NCI-H146 (cell line): ENCODE measurements around the gene BTNL9.
"Not testable (repeated sequence)": the region's sequence is repeated elsewhere in the genome, so short reads cannot be mapped to it uniquely, and the experiment has no call there.

Experiments used
- DNase-seq: peaks from one replicate; lab custom pipeline; 2025; lab: John Stamatoyannopoulos, UW

The BTNL9 gene

GRCh38 chr5:181062631-181063030 is 22.6 kb downstream of the BTNL9 start:
- DNase-seq = no peak

- no peak for DNase-seq
Observed at GRCh38 chr5:181063514-181063913, 23.4 kb downstream of the BTNL9 start.

DNA sequence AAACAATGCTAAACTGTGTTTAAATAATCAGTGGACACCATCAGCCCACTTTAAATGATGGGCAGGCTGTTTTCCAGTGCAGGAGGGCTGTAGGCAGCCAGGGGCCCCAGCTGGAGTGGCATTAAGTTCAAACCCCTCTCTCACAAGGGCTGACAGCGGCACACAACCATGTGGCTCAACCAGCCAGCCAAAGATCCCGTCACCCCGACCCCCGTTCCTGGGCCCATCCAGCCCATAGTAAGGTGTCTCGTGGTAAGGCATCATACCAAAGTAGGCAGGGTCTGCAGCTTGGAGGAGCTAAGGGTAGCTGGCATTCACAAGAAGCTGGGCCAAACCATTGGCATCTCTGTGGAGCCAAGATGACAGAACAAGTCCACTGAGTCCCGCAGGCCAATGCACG is 24.9 kb downstream of the BTNL9 start:
- no peak for DNase-seq

- no peak for DNase-seq
Observed at GRCh38 chr5:181069767-181070491, 29.9 kb downstream of the BTNL9 start.

DNA sequence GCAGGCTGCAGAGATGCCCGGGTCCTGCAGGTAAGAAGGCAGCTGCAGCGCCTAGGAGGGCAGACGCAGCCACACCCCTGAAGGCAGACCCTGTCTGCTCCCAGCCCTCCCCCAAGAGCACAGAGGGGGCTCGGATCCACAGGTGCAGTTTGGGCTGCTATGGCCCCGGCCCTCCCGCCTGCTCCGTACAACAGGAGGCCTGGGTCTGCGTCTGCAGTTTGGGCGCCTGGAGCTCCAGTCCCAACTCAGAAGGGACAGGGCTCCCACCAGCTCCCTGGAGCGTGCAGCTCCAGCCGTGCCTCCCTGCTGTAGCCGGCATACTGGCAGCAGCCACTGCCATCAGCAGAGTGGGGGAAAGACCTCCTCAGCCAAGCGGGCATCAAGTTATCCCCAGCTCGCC is 30.5 kb downstream of the BTNL9 start:
- DNase-seq = no peak

DNA sequence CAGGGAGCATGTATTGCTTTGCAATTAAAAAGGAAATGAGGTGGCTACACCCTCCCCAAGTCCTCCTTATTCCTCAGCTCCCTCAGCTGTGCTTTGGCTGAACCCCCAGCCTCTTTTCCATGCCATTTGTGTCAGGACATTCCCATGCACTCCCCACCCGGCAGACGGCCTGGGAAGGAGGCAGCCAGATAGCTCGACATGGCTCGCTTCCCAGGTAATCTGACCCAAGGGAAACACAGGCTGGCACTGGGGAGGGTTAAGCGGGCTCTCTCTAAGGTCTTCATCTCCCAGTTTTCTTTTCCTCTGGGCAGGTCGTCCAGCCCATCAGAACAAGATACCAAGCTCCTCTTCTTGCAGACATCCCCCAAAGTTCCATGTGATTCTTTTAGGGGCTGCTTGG is 31.2 kb downstream of the BTNL9 start:
- DNase-seq = no peak

DNA sequence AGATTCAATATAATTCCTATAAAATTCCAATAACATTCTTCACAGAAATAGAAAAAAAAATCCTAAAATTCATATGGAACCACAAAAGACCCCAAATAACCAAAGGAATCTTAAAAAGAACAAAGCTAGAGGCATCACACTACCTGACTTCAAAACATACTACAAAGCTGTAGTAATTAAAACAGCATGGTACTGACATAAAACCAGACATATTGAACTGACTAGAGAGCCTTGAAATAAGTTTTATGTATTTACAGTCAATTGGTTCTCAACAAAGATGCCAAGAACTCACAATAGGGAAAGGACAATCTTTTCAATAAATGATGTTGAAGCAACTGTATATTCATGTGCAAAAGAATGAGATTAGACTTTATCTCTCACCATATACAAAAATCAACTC is 36.9 kb downstream of the BTNL9 start:
- no peak for DNase-seq

DNA sequence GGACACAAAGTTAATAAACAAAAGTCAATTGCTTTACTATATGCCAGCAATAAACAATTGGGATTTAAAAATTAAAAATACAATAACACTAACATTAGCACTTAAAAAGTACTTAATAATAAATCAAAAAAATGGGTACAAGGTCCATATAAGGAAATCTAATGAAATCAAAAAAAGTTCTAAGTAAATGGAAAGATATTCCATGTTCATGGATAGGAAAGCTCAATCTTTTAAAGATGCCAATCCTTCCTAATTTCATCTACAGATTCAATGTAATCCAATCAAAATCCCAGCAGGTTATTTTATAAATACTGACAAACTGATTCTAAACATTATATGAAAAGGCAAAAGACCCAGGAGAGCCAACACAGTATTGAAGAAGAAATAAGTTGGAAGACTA is 41.9 kb downstream of the BTNL9 start:
- no peak for DNase-seq

DNA sequence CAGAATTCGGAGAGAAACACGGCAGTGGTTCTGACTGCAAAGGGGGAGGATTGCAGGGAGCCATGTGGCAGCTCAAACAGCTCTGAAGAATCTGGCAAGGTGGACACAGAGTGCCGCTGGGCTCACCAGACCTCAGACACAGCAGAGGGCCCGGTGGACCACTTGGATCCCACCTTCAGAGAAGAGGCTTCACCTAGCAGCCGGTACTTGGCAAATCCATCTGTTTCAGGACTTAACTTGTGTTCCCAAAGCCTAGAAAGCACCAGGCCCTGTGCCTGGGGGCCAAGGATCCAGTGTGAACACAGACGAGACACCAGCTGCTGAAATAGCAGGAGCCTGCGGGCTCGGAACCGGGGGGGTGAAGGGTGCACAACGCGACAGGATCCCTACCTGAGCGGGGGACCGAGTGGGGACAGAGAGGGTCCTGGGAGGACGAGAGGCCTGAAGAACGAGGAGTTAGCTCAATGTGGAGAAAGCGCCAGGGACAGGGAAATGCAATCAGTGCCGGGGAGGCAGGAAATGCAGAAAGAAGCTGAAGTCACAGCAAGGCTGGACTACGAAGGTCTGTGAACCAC is 44.6 kb downstream of the BTNL9 start:
- no peak for DNase-seq

GRCh38 chr5:181086026-181086883 is 46.2 kb downstream of the BTNL9 start:
- no peak for DNase-seq

DNA sequence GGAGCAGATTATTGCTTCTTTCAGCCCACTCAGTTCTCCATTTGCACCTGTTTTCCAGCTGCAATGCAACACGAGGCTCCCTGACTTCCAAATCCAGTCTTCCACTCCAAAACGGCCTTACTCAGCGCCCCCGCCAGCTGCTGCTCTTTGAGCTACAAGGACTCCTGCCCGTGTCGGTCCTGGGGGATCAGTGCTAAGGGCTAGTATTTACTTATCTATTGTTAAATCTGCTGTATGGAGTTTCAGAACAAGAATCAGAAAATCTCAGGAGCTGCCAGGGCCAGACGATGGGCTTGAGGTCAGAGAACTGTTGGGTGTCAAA is 46.8 kb downstream of the BTNL9 start:
- no peak for DNase-seq

DNA sequence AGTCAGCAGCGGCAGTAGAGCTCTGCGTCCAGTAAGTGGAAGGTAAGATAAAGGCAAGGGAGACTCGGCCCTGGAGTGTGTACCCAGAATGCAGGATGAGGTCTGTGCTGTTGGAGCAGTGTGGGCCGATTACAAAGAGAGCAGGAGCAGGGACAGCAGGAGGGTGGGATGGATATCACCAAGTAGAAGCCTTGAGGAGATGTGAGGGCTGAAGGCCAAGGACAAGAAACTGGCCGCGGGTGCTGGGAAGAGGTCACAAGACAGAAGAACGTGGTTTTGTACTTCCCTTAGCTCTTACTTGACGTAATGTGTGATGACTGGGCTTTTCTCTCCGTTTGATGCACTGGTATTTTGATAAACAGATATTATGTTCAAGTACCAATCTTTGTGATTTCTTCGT is 47.2 kb downstream of the BTNL9 start:
- DNase-seq = no peak

DNA sequence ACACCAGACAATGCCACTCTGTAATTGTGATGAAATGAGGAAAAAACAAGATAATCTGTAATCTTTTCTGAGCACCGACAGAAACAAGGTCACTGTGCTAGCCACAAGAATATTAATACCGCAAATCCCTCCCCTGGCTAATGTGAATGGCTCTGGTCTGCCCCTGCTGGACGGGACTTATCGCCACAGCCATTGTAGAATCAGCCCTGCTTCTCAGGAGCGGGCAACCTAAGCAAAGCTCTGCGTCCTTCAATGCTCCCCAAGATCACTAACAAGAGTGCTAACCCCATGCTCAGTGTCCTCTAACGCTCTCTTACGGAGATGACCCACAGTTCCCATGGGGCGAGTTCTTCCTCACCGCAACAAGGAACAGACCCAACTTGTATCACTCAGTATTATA is 48.2 kb downstream of the BTNL9 start:
- DNase-seq = no peak

DNA sequence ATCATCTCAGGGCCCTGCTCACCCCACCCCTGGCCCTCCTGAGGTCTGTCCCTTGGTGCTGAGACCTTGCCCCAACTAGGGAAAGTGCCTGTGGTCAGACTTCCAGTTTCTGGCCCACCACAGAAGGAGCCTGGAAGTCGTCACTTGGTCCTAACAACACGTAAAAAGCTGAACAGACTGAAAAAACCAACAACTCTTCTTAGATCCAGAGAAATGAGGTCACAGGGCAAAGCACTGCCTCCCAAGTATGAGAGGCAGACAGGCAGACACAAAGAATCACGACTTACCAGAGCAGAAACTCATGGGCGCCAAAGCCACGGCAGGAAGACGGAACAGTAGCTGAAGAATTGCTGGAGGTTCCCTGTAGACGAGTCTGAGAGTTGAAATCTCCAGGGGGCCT is 52.4 kb downstream of the BTNL9 start:
- DNase-seq = no peak

GRCh38 chr5:181095162-181095561 is 55.1 kb downstream of the BTNL9 start:
- DNase-seq = not testable (repeated sequence)

- not testable (repeated sequence) for DNase-seq
Observed at GRCh38 chr5:181096721-181097382, 56.8 kb downstream of the BTNL9 start.

DNA sequence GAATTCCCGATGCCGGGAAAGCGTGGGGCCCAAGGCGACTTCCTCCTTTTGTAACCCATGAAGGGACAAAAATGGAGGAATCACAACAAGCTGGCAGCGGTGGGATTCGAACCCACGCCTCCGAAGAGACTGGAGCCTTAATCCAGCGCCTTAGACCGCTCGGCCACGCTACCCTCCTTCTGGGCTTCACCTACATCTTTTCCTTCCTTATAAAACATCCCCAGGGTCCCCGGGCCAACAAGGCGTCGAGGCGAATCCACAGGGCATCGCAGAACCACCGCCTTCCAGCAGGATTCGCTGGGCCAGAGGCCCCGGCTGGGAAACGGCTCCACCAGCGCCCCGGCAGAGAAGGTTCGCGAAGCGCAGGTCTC is 57.3 kb downstream of the BTNL9 start:
- DNase-seq = not testable (repeated sequence)

GRCh38 chr5:181097759-181098491 is 57.9 kb downstream of the BTNL9 start:
- not testable (repeated sequence) for DNase-seq

- DNase-seq = no peak
Observed at GRCh38 chr5:181098762-181099601, 58.9 kb downstream of the BTNL9 start.

DNA sequence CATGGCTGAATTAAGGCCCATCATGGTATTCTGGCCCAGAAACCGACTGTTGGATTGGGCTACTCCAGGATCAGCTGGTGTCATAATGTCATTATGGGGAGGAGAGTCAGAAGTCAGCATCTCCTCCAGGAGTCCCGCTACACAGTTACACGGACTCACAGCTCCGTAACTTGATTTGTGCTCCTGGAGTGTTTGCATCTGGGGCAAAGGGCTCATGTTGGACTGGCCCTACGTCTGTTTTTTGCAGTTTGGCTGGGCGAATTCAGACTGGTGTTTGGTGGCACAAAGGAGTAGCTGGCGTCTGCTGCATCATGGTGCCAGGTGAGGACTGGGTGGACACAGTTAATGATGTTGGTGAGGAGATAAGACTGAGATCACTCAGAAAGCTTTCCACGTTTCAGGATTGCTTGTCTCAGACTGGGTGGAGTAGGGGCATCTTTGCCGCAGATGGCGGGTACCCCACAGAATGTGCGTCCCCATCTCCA is 59.6 kb downstream of the BTNL9 start:
- no peak for DNase-seq
